ENCODE measurements around the gene DDX52. TPM values are rescaled to one million over a fixed set of nuclear protein-coding genes. Genes with fewer than 3 reads are reported as not detected.

Gene DDX52
- total RNA-seq, 2 donors from 2014 or later = 24.4 to 37.8 TPM

DNA sequence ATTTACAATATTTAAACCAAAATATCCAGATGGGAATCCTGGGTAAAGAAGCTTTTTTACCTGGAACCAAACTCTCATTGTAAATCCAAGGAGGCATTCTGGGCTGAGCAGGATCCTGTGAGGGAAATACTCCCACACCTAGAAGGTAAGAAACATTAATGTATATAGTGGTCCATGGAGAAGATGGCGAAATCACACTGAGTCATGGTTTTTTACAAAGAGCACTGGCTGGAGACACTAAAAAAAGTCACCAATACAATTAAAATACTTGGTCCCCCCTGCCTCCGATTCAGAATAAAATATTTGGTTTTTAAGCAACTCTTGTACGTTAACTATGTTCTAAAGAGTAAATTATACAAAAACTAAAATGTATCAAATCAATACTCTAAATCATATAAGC lies 67.0 kb downstream of the DDX52 start:
- no peaks in the 10 kb centered on the region for H3K9me3 Mint-ChIP-seq
- H3K27ac Mint-ChIP-seq = no peak overlapping the region
- ATAC-seq (replicated peaks) = no peak
- no peaks in the 10 kb centered on the region for H3K27me3 Mint-ChIP-seq
- no peak overlapping the region for H3K4me3 Mint-ChIP-seq
- H3K36me3 Mint-ChIP-seq (ENCODE audit: low read depth) = peaks cover 97% of the 10 kb centered on the region
- H3K4me1 Mint-ChIP-seq = peaks cover 8% of the 10 kb centered on the region

DNA sequence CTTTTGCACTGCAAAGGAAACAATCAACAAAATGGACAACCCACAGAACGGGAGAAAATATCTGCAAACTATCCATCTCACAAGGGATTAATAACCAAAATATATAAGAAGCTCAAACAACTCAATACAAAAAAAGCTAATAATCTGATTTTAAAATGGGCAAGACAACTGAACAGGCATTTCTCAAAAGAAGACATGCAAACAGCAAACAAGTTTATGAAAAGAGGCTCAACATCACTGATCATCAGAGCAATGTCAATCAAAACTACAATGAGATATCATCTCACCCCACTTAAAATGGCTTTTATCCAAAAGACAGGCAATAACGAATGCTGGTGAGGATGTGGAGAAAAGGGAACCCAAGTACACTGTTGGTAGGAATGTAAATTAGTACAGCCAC lies 68.8 kb downstream of the DDX52 start:
- Mint-ChIP-seq H3K27ac (peak overlapping the region; percentile 56), H3K36me3 (ENCODE audit: low read depth) (peaks cover 96% of the 10 kb centered on the region), H3K4me1 (peaks cover 8% of the 10 kb centered on the region), H3K27me3 (no peaks in the 10 kb centered on the region), H3K4me3 (no peak overlapping the region), H3K9me3 (no peaks in the 10 kb centered on the region)
- ATAC-seq (replicated peaks) = no peak

DNA sequence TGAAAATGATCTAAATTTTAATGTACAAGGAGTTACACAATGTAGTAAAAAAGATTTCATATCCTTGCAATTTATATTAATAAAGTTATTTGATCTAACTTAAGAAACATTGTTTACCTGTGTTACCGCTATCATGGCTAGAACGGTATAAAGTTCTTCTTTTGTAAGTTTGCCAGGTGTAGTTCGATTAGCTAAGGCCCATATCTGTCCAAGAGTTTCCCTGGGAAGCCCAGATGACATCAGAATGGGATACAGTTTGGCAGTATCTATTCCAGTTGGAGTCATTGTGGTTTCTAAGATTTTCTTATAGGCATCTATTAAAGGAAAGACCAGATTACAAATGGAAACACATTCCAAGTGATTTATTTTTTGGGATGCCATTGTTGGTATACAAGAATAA lies 71.6 kb downstream of the DDX52 start:
- Mint-ChIP-seq H3K36me3 (ENCODE audit: low read depth) (peaks cover 99% of the 10 kb centered on the region), H3K4me3 (no peak overlapping the region), H3K27me3 (no peaks in the 10 kb centered on the region), H3K9me3 (no peaks in the 10 kb centered on the region), H3K4me1 (peaks cover 14% of the 10 kb centered on the region), H3K27ac (no peak overlapping the region)
- ATAC-seq (replicated peaks) = no peak

DNA sequence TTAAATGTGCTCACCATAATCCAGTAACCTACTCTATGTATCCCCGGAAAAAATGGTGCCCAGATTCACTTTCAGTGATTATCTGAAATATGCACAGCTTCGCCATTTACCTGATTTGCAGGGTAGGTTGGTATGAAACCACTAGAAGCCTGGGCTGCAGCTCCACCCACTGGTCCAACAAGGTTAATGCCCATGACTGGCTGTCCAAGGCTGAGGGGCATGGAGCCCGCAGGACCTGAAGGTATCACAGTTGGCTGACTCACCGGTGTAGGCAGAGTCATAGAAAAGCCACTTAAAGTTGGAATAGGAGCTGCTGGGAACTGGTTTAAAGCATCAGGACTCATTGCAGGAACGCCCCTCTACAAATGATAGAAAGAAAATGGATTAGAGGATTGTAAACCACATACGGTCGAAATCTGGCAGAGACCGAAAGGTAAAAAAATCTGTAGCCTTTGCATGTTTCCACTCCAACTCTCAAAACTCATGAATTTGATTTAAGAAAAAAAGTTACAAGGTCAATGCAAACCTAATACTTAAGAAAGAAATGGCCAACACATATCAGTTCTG lies 72.6 kb downstream of the DDX52 start:
- Mint-ChIP-seq H3K27ac (no peak overlapping the region), H3K27me3 (no peaks in the 10 kb centered on the region), H3K9me3 (no peaks in the 10 kb centered on the region), H3K4me3 (no peak overlapping the region), H3K4me1 (peaks cover 15% of the 10 kb centered on the region), H3K36me3 (ENCODE audit: low read depth) (peaks cover 92% of the 10 kb centered on the region)
- peak; percentile 68 for ATAC-seq (replicated peaks)

DNA sequence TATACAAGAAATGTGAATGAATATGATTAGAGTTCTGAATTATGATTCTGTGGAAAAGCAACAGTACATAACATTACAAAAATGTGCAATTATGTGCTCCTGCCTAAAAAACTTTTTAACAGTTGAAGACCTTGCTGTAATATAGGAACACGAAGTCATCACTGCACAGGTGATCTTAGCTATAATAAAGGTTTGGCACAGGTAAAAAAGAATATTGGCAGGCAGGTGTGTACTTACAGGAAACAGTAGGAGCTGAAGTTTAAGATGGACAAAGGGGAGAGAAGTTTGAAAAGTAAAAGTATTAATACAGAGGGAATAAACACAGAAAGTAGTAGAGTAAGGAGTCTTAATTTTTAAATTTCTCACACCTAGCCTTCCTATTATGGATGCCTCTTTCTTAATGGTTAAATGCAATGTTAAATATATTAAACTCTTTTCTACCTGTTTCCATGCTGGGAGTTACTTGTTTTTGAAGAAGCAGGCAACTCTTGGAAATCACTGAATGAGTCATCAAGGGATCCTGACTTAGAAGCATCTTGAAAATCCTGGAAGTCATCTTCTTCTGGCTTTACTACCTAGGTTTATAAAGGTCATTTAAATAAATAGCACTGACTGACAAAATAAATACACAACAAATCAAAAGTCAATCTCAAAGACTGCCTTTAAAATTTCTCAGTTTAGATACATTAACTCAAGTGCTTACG lies 74.7 kb downstream of the DDX52 start:
- Mint-ChIP-seq H3K27me3 (no peaks in the 10 kb centered on the region), H3K4me1 (peaks cover 14% of the 10 kb centered on the region), H3K36me3 (ENCODE audit: low read depth) (peaks cover 90% of the 10 kb centered on the region), H3K27ac (peak overlapping the region; percentile 58), H3K9me3 (no peaks in the 10 kb centered on the region), H3K4me3 (no peak overlapping the region)
- no peak for ATAC-seq (replicated peaks)

DNA sequence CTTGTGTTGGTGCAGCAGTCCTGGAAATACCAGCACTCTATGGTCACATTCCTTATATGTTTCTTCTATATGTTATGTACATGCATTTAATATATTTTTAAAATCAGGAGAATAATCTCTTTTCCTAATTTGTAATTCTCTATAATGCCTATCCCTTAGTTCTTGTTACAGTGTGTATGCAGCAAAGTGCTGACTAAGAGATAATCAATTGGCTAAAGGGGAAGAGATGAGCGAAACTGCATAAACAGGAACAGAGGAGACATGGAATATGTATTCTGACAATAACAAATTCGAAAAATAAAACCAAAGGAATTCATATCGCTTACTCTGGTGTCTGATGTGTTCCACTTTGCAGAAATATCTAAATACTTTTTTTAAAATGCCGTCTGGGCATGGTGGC lies 75.7 kb downstream of the DDX52 start:
- Mint-ChIP-seq H3K4me1 (peaks cover 14% of the 10 kb centered on the region), H3K36me3 (ENCODE audit: low read depth) (peaks cover 90% of the 10 kb centered on the region), H3K9me3 (no peaks in the 10 kb centered on the region), H3K27me3 (no peaks in the 10 kb centered on the region), H3K27ac (peak overlapping the region; percentile 2), H3K4me3 (no peak overlapping the region)
- ATAC-seq (replicated peaks) = no peak

DNA sequence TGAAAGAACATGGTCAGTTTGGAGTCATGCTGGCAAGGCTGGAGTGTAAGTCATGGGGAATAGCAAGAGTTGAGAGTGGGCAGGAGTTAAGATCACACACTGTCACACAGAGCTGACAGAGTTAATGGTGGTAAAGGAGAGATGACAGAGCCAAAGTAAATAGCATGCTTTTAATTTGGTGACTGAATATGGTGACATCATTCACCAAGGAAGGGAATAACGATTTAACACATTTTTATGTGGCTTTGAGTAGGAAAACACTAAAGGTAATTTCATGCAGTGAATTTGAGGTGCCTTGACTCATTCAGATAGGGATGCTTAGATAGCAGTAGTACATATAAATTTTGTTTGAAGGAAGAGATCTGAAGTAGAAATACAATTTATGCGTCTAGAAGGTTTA lies 76.1 kb downstream of the DDX52 start:
- no peaks in the 10 kb centered on the region for H3K27me3 Mint-ChIP-seq
- ATAC-seq (replicated peaks) = no peak
- H3K4me3 Mint-ChIP-seq = no peak overlapping the region
- H3K9me3 Mint-ChIP-seq = no peaks in the 10 kb centered on the region
- H3K4me1 Mint-ChIP-seq = peaks cover 17% of the 10 kb centered on the region
- peak overlapping the region; percentile 2 for H3K27ac Mint-ChIP-seq
- H3K36me3 Mint-ChIP-seq (ENCODE audit: low read depth) = peaks cover 90% of the 10 kb centered on the region

DNA sequence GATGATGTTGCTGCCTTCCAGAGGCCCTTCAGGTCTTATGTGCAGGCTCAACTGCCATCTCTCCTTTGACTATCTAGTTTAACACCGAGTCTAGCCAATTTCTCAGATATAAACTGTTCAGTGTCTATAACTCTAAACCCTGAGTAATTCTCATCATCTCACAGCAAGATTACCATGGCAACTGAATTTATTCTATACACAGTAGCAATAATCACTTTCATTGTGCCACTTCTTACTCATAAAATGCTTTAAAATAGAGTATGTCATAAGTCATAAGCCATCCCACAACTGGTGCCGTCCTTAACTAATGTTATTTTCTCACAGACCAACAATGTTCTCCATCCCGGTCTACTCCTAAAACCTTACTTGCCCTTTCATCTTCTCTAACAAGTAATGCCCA lies 79.0 kb downstream of the DDX52 start:
- no peak overlapping the region for H3K4me3 Mint-ChIP-seq
- ATAC-seq (replicated peaks) = peak; percentile 43
- H3K4me1 Mint-ChIP-seq = peaks cover 18% of the 10 kb centered on the region
- peak overlapping the region; percentile 56 for H3K27ac Mint-ChIP-seq
- H3K27me3 Mint-ChIP-seq = no peaks in the 10 kb centered on the region
- no peaks in the 10 kb centered on the region for H3K9me3 Mint-ChIP-seq
- H3K36me3 Mint-ChIP-seq (ENCODE audit: low read depth) = peaks cover 91% of the 10 kb centered on the region

DNA sequence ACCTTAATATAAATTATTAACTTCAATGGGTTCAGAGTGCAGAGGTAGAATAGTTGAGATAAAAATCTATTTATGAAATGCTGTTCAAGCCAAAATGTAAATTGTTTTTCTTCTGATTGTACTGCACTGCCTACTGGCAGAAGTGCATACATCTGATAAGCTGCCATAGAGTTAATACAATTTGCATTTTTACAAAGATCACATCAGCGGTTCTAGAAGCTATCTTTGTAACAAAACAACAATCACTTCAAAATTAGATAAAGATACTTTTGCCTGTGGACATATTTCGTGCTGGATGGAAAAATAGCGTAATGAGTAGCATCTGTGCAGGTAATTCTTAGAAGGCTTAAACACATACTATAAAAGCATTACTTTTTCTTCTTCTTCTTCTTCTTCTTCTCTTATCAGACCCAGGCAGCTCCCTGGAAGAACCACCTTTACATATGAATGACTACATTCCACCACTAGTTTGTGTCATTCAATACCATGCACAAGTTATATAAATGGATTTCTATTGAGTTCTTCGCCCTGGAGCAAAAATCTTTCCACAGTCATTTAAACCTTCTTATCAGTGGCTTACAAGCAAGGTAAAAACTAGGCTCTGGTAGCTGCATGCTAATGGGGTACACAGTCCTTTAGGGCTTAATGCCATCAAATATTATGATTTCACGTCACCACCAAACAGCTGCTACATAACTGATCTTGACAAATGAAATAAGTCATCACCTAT lies 81.1 kb downstream of the DDX52 start:
- Mint-ChIP-seq H3K36me3 (ENCODE audit: low read depth) (peaks cover 91% of the 10 kb centered on the region), H3K4me1 (peaks cover 17% of the 10 kb centered on the region), H3K27me3 (no peaks in the 10 kb centered on the region), H3K9me3 (no peaks in the 10 kb centered on the region), H3K27ac (no peak overlapping the region), H3K4me3 (no peak overlapping the region)
- no peak for ATAC-seq (replicated peaks)

Other genes starting within 250 kb of the DDX52 start
- 10 to 100 TPM; 36.9 to 73.7 TPM for gene ACACA, start 236.6 kb downstream of the DDX52 start, total RNA-seq
- gene TADA2A, start 236.6 kb downstream of the DDX52 start, total RNA-seq = 10 to 100 TPM; 29.2 to 36.7 TPM
- 10 to 100 TPM; 13.7 to 20.1 TPM for gene DUSP14, start 153.6 kb downstream of the DDX52 start, total RNA-seq
- 10 to 100 TPM; 63.8 to 64.1 TPM for gene SYNRG, start 34.0 kb downstream of the DDX52 start, total RNA-seq
- under 1 TPM in 1 of 2 donors, not detected in 1; 0.50 TPM for gene HNF1B, start 101.6 kb upstream of the DDX52 start, total RNA-seq